HG03196 (cell line): ENCODE data around the gene TTC39B.
A peak's percentile ranks its signal among the peaks of the same experiment; 100 is the strongest.

ENCODE experiments used
- ATAC-seq: cut with Tn5 transposase; IDR thresholded peaks from one replicate; pipeline ENCODE4 v1.9.1; 2021; ENCODE audit not compliant: unreplicated experiment

The TTC39B gene

GRCh38 chr9:15182730-15183129, 124.3 kb downstream of the TTC39B start:
- ATAC-seq, result no peak

- ATAC-seq, result no peak
These were observed 124.9 kb downstream of the TTC39B start for GRCh38 chr9:15182101-15182551.

GRCh38 chr9:15180124-15180523, 126.9 kb downstream of the TTC39B start:
- no peak for ATAC-seq

DNA sequence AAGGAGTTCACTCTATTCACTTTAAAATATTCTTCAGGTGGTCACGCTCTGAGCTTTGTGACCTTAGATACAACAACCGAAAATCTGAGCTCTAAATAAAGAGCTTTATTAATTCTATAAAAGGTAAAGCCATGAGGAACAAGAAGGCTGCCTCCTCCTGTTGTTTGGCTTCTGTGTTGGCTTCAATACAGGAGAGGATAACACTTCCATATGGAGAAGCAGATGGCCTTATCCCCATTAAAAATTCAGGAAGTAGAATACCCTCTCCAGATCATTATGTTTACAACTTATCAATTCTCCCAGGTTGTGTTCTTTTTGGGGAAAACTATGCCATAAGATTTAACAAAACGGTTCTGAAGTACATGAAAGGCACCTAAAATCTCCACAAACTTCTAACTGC, 128.4 kb downstream of the TTC39B start:
- no peak for ATAC-seq

DNA sequence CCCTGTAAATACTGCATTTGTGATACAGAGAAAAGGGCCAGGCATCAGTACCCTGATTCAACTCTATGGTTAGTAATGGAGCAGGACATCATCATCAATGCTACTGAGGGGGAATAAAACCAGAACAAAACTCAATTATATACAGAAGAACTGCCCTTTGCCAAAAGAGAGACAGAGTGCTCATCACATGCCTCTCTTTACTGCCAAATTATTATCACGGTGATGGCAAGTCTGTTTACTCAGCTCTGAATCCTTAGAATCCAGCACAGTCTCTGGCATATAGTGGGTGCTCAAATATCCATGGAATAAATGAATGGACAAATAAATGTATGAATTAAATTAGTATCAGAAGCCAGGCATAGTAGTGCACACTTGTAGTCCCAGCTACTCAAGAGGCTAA, 130.2 kb downstream of the TTC39B start:
- no peak for ATAC-seq

- ATAC-seq, result no peak
These were observed 143.1 kb downstream of the TTC39B start for GRCh38 chr9:15163931-15164330.

GRCh38 chr9:15161753-15162152, 145.3 kb downstream of the TTC39B start:
- ATAC-seq, result no peak

GRCh38 chr9:15160673-15161072, 146.3 kb downstream of the TTC39B start:
- no peak for ATAC-seq

- ATAC-seq, result no peak
These were observed 149.0 kb downstream of the TTC39B start for GRCh38 chr9:15158064-15158463.

GRCh38 chr9:15157381-15157780, 149.6 kb downstream of the TTC39B start:
- no peak for ATAC-seq

- no peak for ATAC-seq
These were observed 150.8 kb downstream of the TTC39B start for GRCh38 chr9:15156241-15156640.

DNA sequence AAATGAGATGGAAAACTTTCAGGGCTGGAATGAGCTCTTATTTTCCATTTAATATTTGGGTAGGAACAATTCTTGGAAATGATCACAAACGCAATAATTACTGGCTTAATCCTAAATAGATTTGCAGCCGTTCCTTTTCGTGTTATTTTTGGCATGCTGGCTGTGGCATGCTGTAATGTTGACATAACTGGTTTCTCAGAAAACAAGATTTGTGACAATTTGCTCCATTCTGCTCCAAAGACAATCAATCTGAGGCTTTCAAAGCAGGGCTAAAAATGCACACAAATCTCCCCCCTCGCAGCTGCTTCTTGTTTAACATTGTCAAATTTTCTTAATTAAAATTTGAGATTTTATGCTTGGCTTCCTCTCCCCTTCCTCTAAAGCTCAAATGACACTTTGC, 151.2 kb downstream of the TTC39B start:
- no peak for ATAC-seq

- ATAC-seq, result no peak
These were observed 151.7 kb downstream of the TTC39B start for GRCh38 chr9:15155323-15155722.

- no peak for ATAC-seq
These were observed 152.3 kb downstream of the TTC39B start for GRCh38 chr9:15154677-15155076.

GRCh38 chr9:15153961-15154360, 153.1 kb downstream of the TTC39B start:
- ATAC-seq, result no peak

- no peak for ATAC-seq
These were observed 156.1 kb downstream of the TTC39B start for GRCh38 chr9:15150939-15151338.

- ATAC-seq, result no peak
These were observed 157.6 kb downstream of the TTC39B start for GRCh38 chr9:15149450-15149849.

DNA sequence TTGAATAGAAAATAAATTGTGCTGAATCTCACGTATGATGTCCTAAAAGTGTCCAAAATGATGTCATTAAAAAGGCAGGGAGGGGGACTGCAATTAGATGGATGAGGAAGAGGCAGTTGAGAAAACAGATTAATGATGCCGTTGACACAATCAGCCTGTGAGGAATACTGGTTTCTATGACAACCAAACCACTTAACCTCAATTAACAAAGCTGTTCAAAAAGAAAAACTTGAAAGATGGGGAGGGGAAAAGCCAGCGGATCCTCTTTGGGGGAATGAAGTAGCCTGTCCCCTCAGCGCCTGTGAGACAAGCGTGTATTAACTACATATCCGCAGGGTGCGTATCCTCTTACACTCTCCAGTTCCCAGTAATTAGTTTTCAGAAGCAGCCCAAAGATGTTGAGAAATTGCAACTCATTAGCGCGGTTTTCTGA, 160.7 kb downstream of the TTC39B start:
- ATAC-seq, result no peak

- no peak for ATAC-seq
These were observed 162.4 kb downstream of the TTC39B start for GRCh38 chr9:15144622-15145061.

GRCh38 chr9:15142878-15143534, 164.0 kb downstream of the TTC39B start:
- peak; percentile 88 for ATAC-seq

DNA sequence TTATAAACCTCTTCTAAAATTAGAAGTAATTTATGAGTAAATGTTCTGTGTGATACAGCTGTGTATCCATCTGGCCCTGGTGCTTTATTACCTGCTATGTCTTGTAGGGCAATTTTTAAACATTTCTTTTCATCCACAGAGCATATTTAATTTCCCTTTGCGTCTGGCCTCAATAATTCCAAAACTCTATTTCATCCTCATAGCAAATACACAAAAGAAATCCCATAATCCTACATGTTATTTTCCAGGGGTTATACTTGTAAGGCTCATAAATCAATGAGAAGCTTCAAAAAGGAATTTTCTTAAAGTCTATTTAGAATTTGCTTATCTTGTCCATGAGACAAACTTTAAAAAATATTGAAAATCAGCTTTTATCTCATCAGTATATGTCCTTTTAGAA, 167.0 kb downstream of the TTC39B start:
- ATAC-seq, result no peak

- ATAC-seq, result no peak
These were observed 167.5 kb downstream of the TTC39B start for GRCh38 chr9:15139469-15139868.

- no peak for ATAC-seq
These were observed 168.7 kb downstream of the TTC39B start for GRCh38 chr9:15138357-15138686.
